GM18868 (cell line): Measurements from ENCODE around the gene DPEP3.
A peak's percentile ranks its signal among the peaks of the same experiment; 100 is the strongest.
"Not testable (repeated sequence)": the region's sequence is repeated elsewhere in the genome, so short reads cannot be mapped to it uniquely, and the experiment has no call there.

Experiments
- ATAC-seq: cut with Tn5 transposase; IDR thresholded peaks from one replicate; pipeline ENCODE4 v1.9.1; 2021; ENCODE audit warnings: mild to moderate bottlenecking, moderate library complexity; ENCODE audit not compliant: unreplicated experiment

DPEP3 gene

GRCh38 chr16:67946128-67946569 is 34.1 kb downstream of the DPEP3 start:
- ATAC-seq = no peak

GRCh38 chr16:67945392-67945933 is 34.8 kb downstream of the DPEP3 start:
- no peak for ATAC-seq

GRCh38 chr16:67944690-67945391 is 35.5 kb downstream of the DPEP3 start:
- no peak for ATAC-seq

GRCh38 chr16:67943619-67944504 is 36.4 kb downstream of the DPEP3 start, which contains the start of gene LCAT:
LCAT (minus strand) TSS chr16:67944120; CDS start chr16:67944101, 19 bp downstream.
- ATAC-seq = no peak

- ATAC-seq = no peak
Measured at GRCh38 chr16:67943256-67943618, 37.1 kb downstream of the DPEP3 start.

- ATAC-seq = no peak
Measured at GRCh38 chr16:67942510-67943255, 37.6 kb downstream of the DPEP3 start.

GRCh38 chr16:67942200-67942509 is 38.1 kb downstream of the DPEP3 start:
- ATAC-seq = no peak

GRCh38 chr16:67941469-67942199 is 38.7 kb downstream of the DPEP3 start:
- ATAC-seq = no peak

GRCh38 chr16:67940446-67941089 is 39.7 kb downstream of the DPEP3 start:
- ATAC-seq = no peak

GRCh38 chr16:67939507-67940445 is 40.5 kb downstream of the DPEP3 start:
- no peak for ATAC-seq

- not testable (repeated sequence) for ATAC-seq
Measured at GRCh38 chr16:67937713-67938112, 42.6 kb downstream of the DPEP3 start.

GRCh38 chr16:67936880-67937605 is 43.3 kb downstream of the DPEP3 start:
- peak; percentile 63 for ATAC-seq

- ATAC-seq = no peak
Measured at GRCh38 chr16:67936124-67936879, 44.0 kb downstream of the DPEP3 start, which contains the start of gene PSMB10. PSMB10 (minus strand) TSS chr16:67936850; CDS start chr16:67936749, 101 bp downstream.

GRCh38 chr16:67935402-67936123 is 44.7 kb downstream of the DPEP3 start:
- ATAC-seq = peak; percentile 92

- no peak for ATAC-seq
Measured at GRCh38 chr16:67935101-67935401, 45.2 kb downstream of the DPEP3 start.

GRCh38 chr16:67934306-67935100 is 45.8 kb downstream of the DPEP3 start:
- no peak for ATAC-seq
